Measurements from ENCODE around the gene NF1. TPM values are rescaled to one million over a fixed set of nuclear protein-coding genes. Genes with fewer than 3 reads are reported as not detected.
"Not testable (repeated sequence)": the region's sequence is repeated elsewhere in the genome, so short reads cannot be mapped to it uniquely, and the experiment has no call there.

NF1 gene
- total RNA-seq, 1 donor from 2014 or later, result 66.7 TPM

DNA sequence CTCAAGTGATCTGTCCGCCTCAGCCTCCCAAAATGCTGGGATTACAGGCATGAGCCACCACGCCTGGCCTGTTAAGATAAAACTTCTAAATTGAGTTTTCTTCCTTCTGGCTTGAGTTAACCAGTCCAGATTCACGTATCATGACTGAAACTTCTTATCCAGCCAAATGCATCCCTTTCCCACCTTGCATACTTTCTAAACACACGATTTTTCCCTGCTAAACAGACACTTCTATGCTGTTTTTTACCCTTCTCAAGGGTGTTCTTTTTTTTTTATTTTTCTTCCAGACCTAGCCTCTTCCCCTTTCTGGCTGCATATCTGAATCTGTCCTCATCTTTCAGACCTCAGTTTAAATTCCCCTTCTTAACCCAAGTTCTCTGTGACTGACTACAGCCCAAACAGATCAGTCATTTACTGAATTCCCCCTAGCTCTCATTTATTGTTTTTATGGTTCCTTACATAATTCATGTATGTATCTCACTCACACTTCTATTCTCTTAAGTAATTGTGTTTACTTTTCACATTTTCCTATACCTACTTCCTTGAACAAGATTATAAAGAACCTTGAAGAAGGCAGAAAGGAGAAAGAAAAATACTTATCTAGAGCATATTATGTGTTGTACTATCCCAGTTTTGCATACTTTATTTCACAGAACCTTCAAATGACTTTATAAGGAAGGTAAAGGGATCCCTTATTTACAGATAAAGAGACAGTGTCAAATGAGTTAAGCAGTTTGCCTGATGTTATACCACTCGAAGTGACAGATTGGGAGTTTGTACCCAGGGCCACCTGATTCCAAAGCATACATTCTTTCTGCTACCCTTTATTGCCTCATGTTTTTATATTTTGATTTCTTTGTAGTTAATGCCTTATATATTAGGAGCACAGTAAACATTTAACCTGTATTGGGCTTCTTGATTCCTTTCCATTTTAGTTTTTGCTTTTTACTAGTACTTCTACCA, 213.9 kb downstream of the NF1 start:
- Mint-ChIP-seq H3K36me3 (ENCODE audit: unreplicated experiment) (peaks cover 17% of the 10 kb centered on the region), H3K4me3 (ENCODE audit: unreplicated experiment) (no peak overlapping the region), H3K4me1 (ENCODE audit: unreplicated experiment) (peaks cover 6% of the 10 kb centered on the region), H3K27ac (ENCODE audit: unreplicated experiment) (no peak overlapping the region), H3K27me3 (ENCODE audit: unreplicated experiment) (no peaks in the 10 kb centered on the region), H3K9me3 (ENCODE audit: unreplicated experiment) (peaks cover 3% of the 10 kb centered on the region)
- TF ChIP-seq, protein P1, sequence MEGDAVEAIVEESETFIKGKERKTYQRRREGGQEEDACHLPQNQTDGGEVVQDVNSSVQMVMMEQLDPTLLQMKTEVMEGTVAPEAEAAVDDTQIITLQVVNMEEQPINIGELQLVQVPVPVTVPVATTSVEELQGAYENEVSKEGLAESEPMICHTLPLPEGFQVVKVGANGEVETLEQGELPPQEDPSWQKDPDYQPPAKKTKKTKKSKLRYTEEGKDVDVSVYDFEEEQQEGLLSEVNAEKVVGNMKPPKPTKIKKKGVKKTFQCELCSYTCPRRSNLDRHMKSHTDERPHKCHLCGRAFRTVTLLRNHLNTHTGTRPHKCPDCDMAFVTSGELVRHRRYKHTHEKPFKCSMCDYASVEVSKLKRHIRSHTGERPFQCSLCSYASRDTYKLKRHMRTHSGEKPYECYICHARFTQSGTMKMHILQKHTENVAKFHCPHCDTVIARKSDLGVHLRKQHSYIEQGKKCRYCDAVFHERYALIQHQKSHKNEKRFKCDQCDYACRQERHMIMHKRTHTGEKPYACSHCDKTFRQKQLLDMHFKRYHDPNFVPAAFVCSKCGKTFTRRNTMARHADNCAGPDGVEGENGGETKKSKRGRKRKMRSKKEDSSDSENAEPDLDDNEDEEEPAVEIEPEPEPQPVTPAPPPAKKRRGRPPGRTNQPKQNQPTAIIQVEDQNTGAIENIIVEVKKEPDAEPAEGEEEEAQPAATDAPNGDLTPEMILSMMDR (IDR thresholded peaks at IDR 0.05), result no peak
- DNase-seq (ENCODE audit: extremely low spot score, unreplicated experiment), result no peak

GRCh38 chr17:31309556-31309955, 214.8 kb downstream of the NF1 start:
- no peak overlapping the region for H3K27ac Mint-ChIP-seq (ENCODE audit: unreplicated experiment)
- H3K9me3 Mint-ChIP-seq (ENCODE audit: unreplicated experiment), result no peaks in the 10 kb centered on the region
- no peak overlapping the region for H3K4me3 Mint-ChIP-seq (ENCODE audit: unreplicated experiment)
- TF ChIP-seq, protein P1 (IDR thresholded peaks at IDR 0.05), result no peak
- no peak for DNase-seq (ENCODE audit: extremely low spot score, unreplicated experiment)
- peaks cover 11% of the 10 kb centered on the region for H3K4me1 Mint-ChIP-seq (ENCODE audit: unreplicated experiment)
- H3K27me3 Mint-ChIP-seq (ENCODE audit: unreplicated experiment), result no peaks in the 10 kb centered on the region
- peaks cover 14% of the 10 kb centered on the region for H3K36me3 Mint-ChIP-seq (ENCODE audit: unreplicated experiment)

GRCh38 chr17:31310260-31310659, 215.5 kb downstream of the NF1 start:
- H3K4me3 Mint-ChIP-seq (ENCODE audit: unreplicated experiment), result no peak overlapping the region

DNA sequence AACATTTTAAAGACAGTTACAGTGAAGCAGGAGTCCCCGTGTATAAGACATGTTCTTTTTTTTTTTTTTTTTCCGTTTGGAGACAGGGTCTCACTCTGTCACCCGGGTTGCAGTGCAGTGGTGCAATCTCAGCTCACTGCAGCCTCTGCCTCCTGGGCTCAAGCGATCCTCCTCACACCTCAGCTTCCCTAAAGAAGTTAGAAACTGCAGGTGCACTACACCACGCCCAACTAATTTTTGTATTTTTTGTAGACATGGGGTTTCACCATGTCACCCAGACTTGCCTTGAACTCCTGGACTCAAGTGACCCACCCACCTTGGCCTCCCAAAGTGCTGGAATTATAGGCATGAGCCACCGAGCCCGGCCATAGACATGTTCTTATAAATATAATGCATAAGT, 216.1 kb downstream of the NF1 start:
- Mint-ChIP-seq H3K4me1 (ENCODE audit: unreplicated experiment) (peaks cover 11% of the 10 kb centered on the region), H3K27ac (ENCODE audit: unreplicated experiment) (no peak overlapping the region), H3K36me3 (ENCODE audit: unreplicated experiment) (peaks cover 10% of the 10 kb centered on the region), H3K9me3 (ENCODE audit: unreplicated experiment) (no peaks in the 10 kb centered on the region), H3K27me3 (ENCODE audit: unreplicated experiment) (no peaks in the 10 kb centered on the region), H3K4me3 (ENCODE audit: unreplicated experiment) (no peak overlapping the region)
- no peak for DNase-seq (ENCODE audit: extremely low spot score, unreplicated experiment)
- TF ChIP-seq, protein P1 (IDR thresholded peaks at IDR 0.05), result no peak

More at GRCh38 chr17:31310260-31310659, 215.5 kb downstream of the NF1 start:
- DNase-seq (ENCODE audit: extremely low spot score, unreplicated experiment), result no peak
- no peaks in the 10 kb centered on the region for H3K27me3 Mint-ChIP-seq (ENCODE audit: unreplicated experiment)
- no peaks in the 10 kb centered on the region for H3K9me3 Mint-ChIP-seq (ENCODE audit: unreplicated experiment)
- H3K27ac Mint-ChIP-seq (ENCODE audit: unreplicated experiment), result no peak overlapping the region
- TF ChIP-seq, protein P1 (IDR thresholded peaks at IDR 0.05), result no peak
- H3K36me3 Mint-ChIP-seq (ENCODE audit: unreplicated experiment), result peaks cover 12% of the 10 kb centered on the region
- peaks cover 11% of the 10 kb centered on the region for H3K4me1 Mint-ChIP-seq (ENCODE audit: unreplicated experiment)

- Mint-ChIP-seq H3K4me3 (ENCODE audit: unreplicated experiment) (no peak overlapping the region), H3K9me3 (ENCODE audit: unreplicated experiment) (no peaks in the 10 kb centered on the region), H3K27me3 (ENCODE audit: unreplicated experiment) (no peaks in the 10 kb centered on the region), H3K36me3 (ENCODE audit: unreplicated experiment) (peaks cover 10% of the 10 kb centered on the region), H3K27ac (ENCODE audit: unreplicated experiment) (no peak overlapping the region), H3K4me1 (ENCODE audit: unreplicated experiment) (peaks cover 11% of the 10 kb centered on the region)
- DNase-seq (ENCODE audit: extremely low spot score, unreplicated experiment), result no peak
- TF ChIP-seq, protein P1 (IDR thresholded peaks at IDR 0.05), result no peak
Observed at GRCh38 chr17:31311526-31311925, 216.7 kb downstream of the NF1 start.

DNA sequence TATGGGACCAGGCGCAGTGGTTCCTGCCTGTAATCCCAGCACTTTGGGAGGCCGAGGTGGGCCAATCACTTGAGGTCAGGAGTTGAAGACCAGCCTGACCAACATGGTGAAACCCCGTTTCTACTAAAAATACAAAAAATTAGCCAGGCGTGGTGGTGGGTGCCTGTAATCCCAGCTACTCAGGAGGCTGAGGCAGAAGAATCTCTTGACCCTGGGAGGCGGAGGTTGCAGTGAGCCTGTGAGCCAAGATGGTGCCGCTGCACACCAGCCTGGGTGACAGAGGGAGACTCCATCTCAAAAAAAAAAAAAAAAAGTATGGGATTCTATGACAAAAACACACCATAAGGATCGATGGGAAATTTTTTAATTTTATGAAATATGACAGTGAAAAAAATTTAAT, 217.4 kb downstream of the NF1 start:
- not testable (repeated sequence) for DNase-seq (ENCODE audit: extremely low spot score, unreplicated experiment); H3K27ac Mint-ChIP-seq (ENCODE audit: unreplicated experiment); H3K9me3 Mint-ChIP-seq (ENCODE audit: unreplicated experiment); H3K27me3 Mint-ChIP-seq (ENCODE audit: unreplicated experiment); H3K4me3 Mint-ChIP-seq (ENCODE audit: unreplicated experiment)
- Mint-ChIP-seq H3K36me3 (ENCODE audit: unreplicated experiment) (peaks cover 11% of the 10 kb centered on the region), H3K4me1 (ENCODE audit: unreplicated experiment) (peaks cover 11% of the 10 kb centered on the region)

Measured in osteocyte (in vitro differentiated cells).